GM23248 (cell line): ENCODE measurements around the gene SYNPR. TPM values are rescaled to one million over a fixed set of nuclear protein-coding genes. Genes with fewer than 3 reads are reported as not detected.

Source experiments
- DNase-seq: peaks from one replicate; pipeline ENCODE4 v3.0.0-alpha.2; 2015
- H2AFZ ChIP-seq: fragments of 200-600 bp; sonication (generic); 2 replicates; pipeline ENCODE4 v1.6.1; 2016; ENCODE audit warnings: antibody characterized with exemption
- H3F3A ChIP-seq: fragments of 200-600 bp; sonication (generic); 2 replicates; pipeline ENCODE4 v1.6.1; 2016; ENCODE audit warnings: mild to moderate bottlenecking, antibody characterized with exemption, mixed run types; ENCODE audit not compliant: insufficient read depth
- H3K27ac ChIP-seq: fragments of 200-600 bp; sonication (generic); 2 replicates; pipeline ENCODE4 v1.5.1; 2016; ENCODE audit warnings: mild to moderate bottlenecking
- H3K27me3 ChIP-seq: fragments of 200-600 bp; sonication (generic); replicated peaks from 2 replicates; pipeline ENCODE4 v1.6.1; 2016; ENCODE audit warnings: mild to moderate bottlenecking; ENCODE audit not compliant: insufficient read depth
- H3K36me3 ChIP-seq: fragments of 200-600 bp; sonication (generic); 2 replicates; pipeline ENCODE4 v1.6.1; 2016; ENCODE audit warnings: low read depth, mild to moderate bottlenecking
- H3K4me1 ChIP-seq: fragments of 200-600 bp; sonication (generic); 2 replicates; pipeline ENCODE4 v1.6.1; 2016; ENCODE audit warnings: mild to moderate bottlenecking; ENCODE audit not compliant: insufficient read depth
- H3K4me2 ChIP-seq: fragments of 200-600 bp; sonication (generic); one replicate; pipeline ENCODE4 v1.6.1; 2016; ENCODE audit warnings: mild to moderate bottlenecking; ENCODE audit not compliant: unreplicated experiment
- H3K4me3 ChIP-seq: fragments of 200-600 bp; sonication (generic); 2 replicates; pipeline ENCODE4 v1.5.1; 2016; ENCODE audit warnings: mild to moderate bottlenecking
- H3K79me2 ChIP-seq: fragments of 200-600 bp; sonication (generic); 2 replicates; pipeline ENCODE4 v1.6.1; 2016; ENCODE audit warnings: mild to moderate bottlenecking; ENCODE audit not compliant: insufficient read depth
- H3K9ac ChIP-seq: fragments of 200-600 bp; sonication (generic); 2 replicates; pipeline ENCODE4 v1.6.1; 2016; ENCODE audit warnings: mild to moderate bottlenecking
- H3K9me2 ChIP-seq: fragments of 200-600 bp; sonication (generic); 2 replicates; pipeline ENCODE4 v1.6.1; 2016; ENCODE audit warnings: mixed run types, mild to moderate bottlenecking, moderate library complexity; ENCODE audit not compliant: insufficient read depth
- H3K9me3 ChIP-seq: fragments of 200-600 bp; sonication (generic); one replicate; pipeline ENCODE4 v1.6.1; 2017; ENCODE audit warnings: low read depth
- H4K20me1 ChIP-seq: fragments of 200-600 bp; sonication (generic); 2 replicates; pipeline ENCODE4 v1.6.0; 2016; ENCODE audit not compliant: insufficient read depth
- EZH2 ChIP-seq: fragments of 200-600 bp; sonication (generic); IDR thresholded peaks from 2 replicates; pipeline ENCODE4 v1.6.1; 2018; ENCODE audit warnings: antibody characterized with exemption, mild to moderate bottlenecking; ENCODE audit not compliant: insufficient read depth, poor library complexity, severe bottlenecking
- EZH2phosphoT487 ChIP-seq: fragments of 200-600 bp; sonication (generic); IDR thresholded peaks from 2 replicates; pipeline ENCODE4 v1.6.1; 2018; ENCODE audit warnings: antibody characterized with exemption, moderate library complexity, mild to moderate bottlenecking, low read depth; ENCODE audit not compliant: insufficient read depth
- whole genome bisulfite sequencing, 2 experiments: methylation state at CpG; one replicate each; pipeline ENCODE4 v1.1.6; 2015 to 2017; ENCODE audit warnings: low lambda C conversion rate in 2 of 2, low coverage in 1 of 2; ENCODE audit errors: missing lambda C conversion rate in 2 of 2; 5-methylcytosine and 5-hydroxymethylcytosine counted together
- in situ Hi-C: fragments of 300-500 bp; cut with MboI; formaldehyde crosslinking; loops from 2 replicates; pipeline ENCODE4 v1.15.0; 2020
- polyA plus RNA-seq: library from polyadenylated mRNA; unstranded; fragments of >200 nt; fragmentation: Nextera tagmentation; extraction: Ambion mirVana; gene quantifications from 2 replicates; pipeline ENCODE4 v1.2.1, GENCODE V29; 2016
- total RNA-seq: library from RNA; depleted of rRNA; stranded (reverse); fragments of >200 nt; shearing (Covaris generic); gene quantifications from 2 replicates; pipeline ENCODE4 v1.2.3, GENCODE V29; 2014

The SYNPR gene
- total and polyA plus RNA-seq, 2 experiments from 2014 or later = not detected

GRCh38 chr3:63344661-63345060, 66.6 kb downstream of the SYNPR start:
- Histone ChIP-seq H3K4me1 (peaks cover 12% of the 10 kb centered on the region), H3F3A (peaks cover 8% of the 10 kb centered on the region), H4K20me1 (no peaks in the 10 kb centered on the region), H3K4me3 (no peak overlapping the region), H3K9ac (no peak overlapping the region), H3K79me2 (no peaks in the 10 kb centered on the region), H3K9me2 (no peaks in the 10 kb centered on the region), H3K36me3 (no peaks in the 10 kb centered on the region), H3K9me3 (no peaks in the 10 kb centered on the region), H3K27me3 (no peaks in the 10 kb centered on the region), H3K4me2 (peak overlapping the region; percentile 75), H2AFZ (no peak overlapping the region), H3K27ac (no peak overlapping the region)
- TF ChIP-seq EZH2phosphoT487 (no peak), EZH2 (no peak)
- WGBS, 2 experiments = 65 to 79% methylated on average over 3 of the region's 3 CpGs
- in situ Hi-C loops = no loop called here
- DNase-seq = no peak

DNA sequence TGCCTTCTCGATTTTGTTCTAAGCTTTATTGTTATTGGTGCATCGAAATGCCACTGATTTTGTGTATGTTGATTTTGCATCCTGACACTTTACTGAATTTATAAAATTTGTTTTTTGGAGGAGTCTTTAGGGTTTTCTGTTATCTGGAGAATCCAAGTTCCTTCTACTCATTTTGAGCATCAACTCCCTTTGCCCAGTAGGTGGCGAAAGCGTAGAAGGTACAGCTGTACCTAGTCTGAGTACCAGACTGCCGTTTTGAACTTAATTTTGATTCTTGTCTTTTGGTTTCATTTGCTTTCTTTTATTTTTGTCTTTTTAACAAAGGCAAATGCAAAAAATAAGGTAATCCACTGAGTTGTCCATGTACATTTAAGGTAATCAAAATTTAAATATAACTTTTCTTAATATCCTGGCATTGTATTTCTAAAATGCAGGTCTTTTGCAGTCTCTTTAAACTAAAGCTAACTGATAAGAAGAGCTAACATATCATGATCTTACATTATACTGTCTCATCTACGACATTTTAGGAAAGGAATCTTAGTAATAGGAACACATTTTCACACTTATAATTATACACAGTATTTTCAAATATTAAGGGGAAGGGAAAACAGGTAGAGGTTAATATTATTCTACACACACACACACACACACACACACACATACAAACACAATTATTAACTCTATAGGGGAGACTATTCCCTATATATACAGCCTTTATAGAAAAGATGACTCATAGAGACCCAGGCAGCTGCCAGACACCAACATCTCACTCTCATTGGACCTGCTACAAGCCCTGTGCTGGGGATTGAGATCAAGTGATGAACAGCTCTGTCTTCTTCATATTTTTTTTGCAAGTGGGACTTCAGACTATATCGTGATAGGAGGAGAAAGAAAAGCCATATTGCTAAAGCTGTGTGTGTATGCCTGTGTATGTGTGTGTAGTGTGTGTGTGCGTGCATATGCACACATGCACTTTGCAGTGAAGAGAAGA, 71.8 kb downstream of the SYNPR start:
- Histone ChIP-seq H3K9me3 (no peaks in the 10 kb centered on the region), H2AFZ (no peak overlapping the region), H3K4me1 (peaks cover 17% of the 10 kb centered on the region), H3K4me3 (no peak overlapping the region), H3F3A (peaks cover 29% of the 10 kb centered on the region), H3K79me2 (no peaks in the 10 kb centered on the region), H3K36me3 (no peaks in the 10 kb centered on the region), H4K20me1 (no peaks in the 10 kb centered on the region), H3K9me2 (no peaks in the 10 kb centered on the region), H3K9ac (no peak overlapping the region), H3K4me2 (no peak overlapping the region), H3K27me3 (no peaks in the 10 kb centered on the region), H3K27ac (no peak overlapping the region)
- peak; percentile 88 for DNase-seq
- TF ChIP-seq EZH2phosphoT487 (no peak), EZH2 (no peak)
- in situ Hi-C loops = loop anchor here (5.0 to 25.0 kb wide), 3 partner anchors 312 to 637 kb away; partner anchors contain the start of genes C3orf49 and SNTN
- 17 to 20% methylated on average over 8 of the region's 8 CpGs for WGBS, 2 experiments

GRCh38 chr3:63351159-63352007, 73.3 kb downstream of the SYNPR start:
- peak; percentile 80 for DNase-seq
- H4K20me1 ChIP-seq = no peaks in the 10 kb centered on the region
- H3K27me3 ChIP-seq = no peaks in the 10 kb centered on the region
- peaks cover 43% of the 10 kb centered on the region for H3F3A ChIP-seq
- H3K9ac ChIP-seq = no peak overlapping the region
- no peak overlapping the region for H3K4me3 ChIP-seq
- no peaks in the 10 kb centered on the region for H3K9me2 ChIP-seq
- no peak overlapping the region for H2AFZ ChIP-seq
- H3K4me1 ChIP-seq = peaks cover 29% of the 10 kb centered on the region
- H3K9me3 ChIP-seq = no peaks in the 10 kb centered on the region
- H3K36me3 ChIP-seq = no peaks in the 10 kb centered on the region
- H3K27ac ChIP-seq = no peak overlapping the region
- in situ Hi-C loops = loop anchor here (5.0 to 25.0 kb wide), 3 partner anchors 311 to 636 kb away; partner anchors contain the start of genes C3orf49 and SNTN
- H3K4me2 ChIP-seq = peak overlapping the region; percentile 6
- H3K79me2 ChIP-seq = no peaks in the 10 kb centered on the region
- WGBS, 2 experiments = 15 to 22% methylated on average over 9 of the region's 9 CpGs
- TF ChIP-seq EZH2 (no peak), EZH2phosphoT487 (no peak)

- H3K9me2 ChIP-seq = no peaks in the 10 kb centered on the region
- H3K27me3 ChIP-seq = no peaks in the 10 kb centered on the region
- H3K4me1 ChIP-seq = peaks cover 29% of the 10 kb centered on the region
- H3K36me3 ChIP-seq = no peaks in the 10 kb centered on the region
- no peaks in the 10 kb centered on the region for H3K9me3 ChIP-seq
- no peaks in the 10 kb centered on the region for H4K20me1 ChIP-seq
- peak overlapping the region; percentile 6 for H3K4me2 ChIP-seq
- TF ChIP-seq EZH2 (no peak), EZH2phosphoT487 (no peak)
- H3K4me3 ChIP-seq = no peak overlapping the region
- DNase-seq = no peak
- H3K9ac ChIP-seq = no peak overlapping the region
- peaks cover 47% of the 10 kb centered on the region for H3F3A ChIP-seq
- H3K79me2 ChIP-seq = no peaks in the 10 kb centered on the region
- in situ Hi-C loops = loop anchor here (5.0 to 25.0 kb wide), 3 partner anchors 310 to 635 kb away; partner anchors contain the start of genes C3orf49 and SNTN
- H3K27ac ChIP-seq = no peak overlapping the region
- no peak overlapping the region for H2AFZ ChIP-seq
- WGBS, 2 experiments = 73 to 77% methylated on average over 2 of the region's 2 CpGs
Measured at GRCh38 chr3:63352008-63352279, 73.8 kb downstream of the SYNPR start.
